ENCODE results near the gene GFRA1. TPM values are rescaled to one million over a fixed set of nuclear protein-coding genes. Genes with fewer than 3 reads are reported as not detected.

The GFRA1 gene
- total RNA-seq, 2 experiments from 2014 or later, result not detected

DNA sequence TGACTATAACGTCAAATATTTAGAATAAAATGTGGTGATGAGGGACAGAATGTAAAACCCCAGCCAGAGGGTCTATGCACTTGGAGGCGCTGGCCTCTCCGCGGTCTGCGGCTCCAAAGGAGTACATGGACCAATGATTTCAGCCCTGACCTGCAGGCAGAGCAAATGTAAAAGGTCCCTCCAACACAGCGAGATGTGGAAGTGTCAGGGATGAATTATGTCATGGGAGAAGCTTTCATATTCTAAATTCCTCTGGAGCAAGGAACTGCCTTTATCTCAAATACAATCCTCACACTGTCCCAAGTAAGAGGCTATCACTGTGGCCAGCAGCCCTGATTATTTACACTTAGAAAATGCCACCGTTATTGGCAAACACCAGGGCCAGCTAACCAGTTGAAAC lies 139.4 kb downstream of the GFRA1 start:
- H3K4me3 Mint-ChIP-seq, result no peak overlapping the region
- H3K4me1 Mint-ChIP-seq (ENCODE audit: low read depth), result no peaks in the 10 kb centered on the region
- DNase-seq (no peak), ATAC-seq (ENCODE audit: poor library complexity) (no peak)
- no peaks in the 10 kb centered on the region for H3K27me3 ChIP-seq (ENCODE audit: control insufficient read depth in 1 of 2, insufficient read depth in 2 of 2, low read length in 2 of 2)
- TF ChIP-seq, protein P1, sequence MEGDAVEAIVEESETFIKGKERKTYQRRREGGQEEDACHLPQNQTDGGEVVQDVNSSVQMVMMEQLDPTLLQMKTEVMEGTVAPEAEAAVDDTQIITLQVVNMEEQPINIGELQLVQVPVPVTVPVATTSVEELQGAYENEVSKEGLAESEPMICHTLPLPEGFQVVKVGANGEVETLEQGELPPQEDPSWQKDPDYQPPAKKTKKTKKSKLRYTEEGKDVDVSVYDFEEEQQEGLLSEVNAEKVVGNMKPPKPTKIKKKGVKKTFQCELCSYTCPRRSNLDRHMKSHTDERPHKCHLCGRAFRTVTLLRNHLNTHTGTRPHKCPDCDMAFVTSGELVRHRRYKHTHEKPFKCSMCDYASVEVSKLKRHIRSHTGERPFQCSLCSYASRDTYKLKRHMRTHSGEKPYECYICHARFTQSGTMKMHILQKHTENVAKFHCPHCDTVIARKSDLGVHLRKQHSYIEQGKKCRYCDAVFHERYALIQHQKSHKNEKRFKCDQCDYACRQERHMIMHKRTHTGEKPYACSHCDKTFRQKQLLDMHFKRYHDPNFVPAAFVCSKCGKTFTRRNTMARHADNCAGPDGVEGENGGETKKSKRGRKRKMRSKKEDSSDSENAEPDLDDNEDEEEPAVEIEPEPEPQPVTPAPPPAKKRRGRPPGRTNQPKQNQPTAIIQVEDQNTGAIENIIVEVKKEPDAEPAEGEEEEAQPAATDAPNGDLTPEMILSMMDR (IDR thresholded peaks at IDR 0.05), result no peak
- no peaks in the 10 kb centered on the region for H3K36me3 Mint-ChIP-seq (ENCODE audit: low read depth)
- peaks cover 2% of the 10 kb centered on the region for H3K9me3 Mint-ChIP-seq
- H3K27me3 Mint-ChIP-seq, result no peaks in the 10 kb centered on the region
- no peak overlapping the region for H3K4me3 ChIP-seq (ENCODE audit: low read length)
- no peaks in the 10 kb centered on the region for H3K36me3 ChIP-seq (ENCODE audit: insufficient read depth, low read length)
- no peaks in the 10 kb centered on the region for H3K9me3 ChIP-seq (ENCODE audit: control insufficient read depth in 1 of 2, insufficient read depth in 1 of 2, low read length in 2 of 2)
- intact Hi-C loops (cut with DNase I, micrococcal nuclease), result no loop called here
- H3K27ac ChIP-seq (ENCODE audit: low read depth in 1 of 2, low read length in 2 of 2), result no peak overlapping the region
- CTCF ChIA-PET, result no interaction called here
- POLR2A ChIA-PET, result no interaction called here
- no peaks in the 10 kb centered on the region for H3K4me1 ChIP-seq (ENCODE audit: insufficient read depth, low read length)
- no peak overlapping the region for H3K27ac Mint-ChIP-seq

DNA sequence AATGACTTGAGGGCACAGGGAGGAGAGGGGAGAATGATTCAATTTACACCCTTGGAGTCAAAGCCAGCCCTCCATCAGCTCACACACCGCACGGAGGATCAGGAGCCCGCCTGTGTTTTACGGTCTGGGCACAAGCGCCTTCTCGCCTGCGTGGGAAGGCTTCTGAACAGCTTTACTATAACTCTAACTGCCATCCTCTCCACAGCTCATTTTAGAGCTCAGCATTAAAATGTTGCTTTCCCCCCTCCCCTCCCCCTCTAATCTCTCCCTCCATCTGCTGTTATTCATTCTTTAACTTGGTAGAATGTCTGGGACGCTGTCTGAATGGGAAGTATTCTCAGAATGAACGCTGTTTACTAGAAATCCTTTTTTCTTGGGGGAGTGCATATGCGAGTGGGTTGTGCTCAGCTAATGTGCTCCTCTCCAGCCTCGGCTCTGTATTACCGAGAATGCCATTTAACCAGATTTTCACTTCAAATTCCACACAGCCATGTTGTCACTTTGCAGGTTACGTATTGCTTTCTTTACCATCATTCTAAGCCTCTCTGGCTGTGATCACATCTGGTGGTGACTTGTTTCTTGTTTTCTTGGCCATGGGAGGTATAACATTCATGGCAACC lies 140.1 kb downstream of the GFRA1 start:
- no peaks in the 10 kb centered on the region for H3K27me3 Mint-ChIP-seq
- CTCF ChIA-PET, result no interaction called here

DNA sequence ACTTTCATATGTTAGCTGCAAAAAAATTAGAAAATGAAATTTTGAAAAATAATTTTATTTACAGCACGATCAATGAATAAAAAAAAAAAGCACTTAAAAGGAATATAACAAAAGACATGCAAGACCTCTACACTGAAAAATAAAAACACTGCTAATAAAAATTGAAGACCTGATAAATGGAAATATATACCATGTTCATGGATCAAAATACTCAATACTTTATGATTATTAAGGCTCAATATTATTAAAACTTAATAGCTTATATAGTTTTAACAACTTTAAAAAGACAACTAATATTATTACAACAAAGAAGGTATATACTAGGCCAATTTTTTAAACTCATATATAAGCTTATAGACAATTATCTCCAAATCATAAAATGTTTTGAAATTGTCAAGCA lies 143.0 kb downstream of the GFRA1 start:
- POLR2A ChIA-PET, result no interaction called here
- ATAC-seq (ENCODE audit: poor library complexity) (no peak), DNase-seq (no peak)
- no peak overlapping the region for H3K4me3 Mint-ChIP-seq
- TF ChIP-seq, protein P1 (IDR thresholded peaks at IDR 0.05), result no peak
- H3K27me3 ChIP-seq (ENCODE audit: control insufficient read depth in 1 of 2, insufficient read depth in 2 of 2, low read length in 2 of 2), result no peaks in the 10 kb centered on the region
- H3K9me3 Mint-ChIP-seq, result peaks cover 8% of the 10 kb centered on the region
- H3K4me1 Mint-ChIP-seq (ENCODE audit: low read depth), result no peaks in the 10 kb centered on the region
- CTCF ChIA-PET, result interaction anchor here (1.2 kb wide), 1 partner anchor 10 kb away, joined by 3 read pairs; no protein-coding TSS in a partner anchor
- H3K4me3 ChIP-seq (ENCODE audit: low read length), result no peak overlapping the region
- H3K36me3 ChIP-seq (ENCODE audit: insufficient read depth, low read length), result no peaks in the 10 kb centered on the region
- H3K4me1 ChIP-seq (ENCODE audit: insufficient read depth, low read length), result no peaks in the 10 kb centered on the region
- no peak overlapping the region for H3K27ac Mint-ChIP-seq
- intact Hi-C loops (cut with DNase I, micrococcal nuclease), result no loop called here
- no peaks in the 10 kb centered on the region for H3K36me3 Mint-ChIP-seq (ENCODE audit: low read depth)
- no peaks in the 10 kb centered on the region for H3K27me3 Mint-ChIP-seq
- no peak overlapping the region for H3K27ac ChIP-seq (ENCODE audit: low read depth in 1 of 2, low read length in 2 of 2)
- peaks cover 0 to 12% of the 10 kb centered on the region in 2 experiments for H3K9me3 ChIP-seq (ENCODE audit: control insufficient read depth in 1 of 2, insufficient read depth in 1 of 2, low read length in 2 of 2)

More for the DNA sequence above, 140.1 kb downstream of the GFRA1 start:
- H3K27me3 ChIP-seq (ENCODE audit: control insufficient read depth in 1 of 2, insufficient read depth in 2 of 2, low read length in 2 of 2), result no peaks in the 10 kb centered on the region
- H3K36me3 ChIP-seq (ENCODE audit: insufficient read depth, low read length), result no peaks in the 10 kb centered on the region
- TF ChIP-seq, protein P1 (IDR thresholded peaks at IDR 0.05), result no peak
- H3K4me3 ChIP-seq (ENCODE audit: low read length), result no peak overlapping the region
- H3K27ac Mint-ChIP-seq, result no peak overlapping the region
- no peak overlapping the region for H3K4me3 Mint-ChIP-seq
- intact Hi-C loops (cut with DNase I, micrococcal nuclease), result no loop called here
- no peaks in the 10 kb centered on the region for H3K4me1 ChIP-seq (ENCODE audit: insufficient read depth, low read length)
- no peaks in the 10 kb centered on the region for H3K36me3 Mint-ChIP-seq (ENCODE audit: low read depth)
- POLR2A ChIA-PET, result no interaction called here
- DNase-seq (no peak), ATAC-seq (ENCODE audit: poor library complexity) (no peak)
- H3K9me3 ChIP-seq (ENCODE audit: control insufficient read depth in 1 of 2, insufficient read depth in 1 of 2, low read length in 2 of 2), result no peaks in the 10 kb centered on the region
- H3K4me1 Mint-ChIP-seq (ENCODE audit: low read depth), result no peaks in the 10 kb centered on the region
- peaks cover 4% of the 10 kb centered on the region for H3K9me3 Mint-ChIP-seq
- H3K27ac ChIP-seq (ENCODE audit: low read depth in 1 of 2, low read length in 2 of 2), result no peak overlapping the region
